ENCODE measurements around the gene PPM1J. TPM values are rescaled to one million over a fixed set of nuclear protein-coding genes. Genes with fewer than 3 reads are reported as not detected.

Gene PPM1J
- total and polyA plus RNA-seq, 2 of the 13 experiments (the other 11 are each of a cell fraction or from before 2014, with no cell fraction given): 0.07 to 0.22 TPM

GRCh38 chr1:112701227-112702066 lies 13.7 kb downstream of the PPM1J start (continued):
- no peak for TF ChIP-seq ZBTB33 (CRISPR knock-in tag; IDR thresholded peaks at IDR 0.05)
- TF ChIP-seq, protein P1, sequence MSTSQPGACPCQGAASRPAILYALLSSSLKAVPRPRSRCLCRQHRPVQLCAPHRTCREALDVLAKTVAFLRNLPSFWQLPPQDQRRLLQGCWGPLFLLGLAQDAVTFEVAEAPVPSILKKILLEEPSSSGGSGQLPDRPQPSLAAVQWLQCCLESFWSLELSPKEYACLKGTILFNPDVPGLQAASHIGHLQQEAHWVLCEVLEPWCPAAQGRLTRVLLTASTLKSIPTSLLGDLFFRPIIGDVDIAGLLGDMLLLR (CRISPR knock-in tag; IDR thresholded peaks at IDR 0.05): no peak
- TF ChIP-seq RCOR2 (CRISPR knock-in tag; IDR thresholded peaks at IDR 0.05): no peak
- TF ChIP-seq, protein P2, sequence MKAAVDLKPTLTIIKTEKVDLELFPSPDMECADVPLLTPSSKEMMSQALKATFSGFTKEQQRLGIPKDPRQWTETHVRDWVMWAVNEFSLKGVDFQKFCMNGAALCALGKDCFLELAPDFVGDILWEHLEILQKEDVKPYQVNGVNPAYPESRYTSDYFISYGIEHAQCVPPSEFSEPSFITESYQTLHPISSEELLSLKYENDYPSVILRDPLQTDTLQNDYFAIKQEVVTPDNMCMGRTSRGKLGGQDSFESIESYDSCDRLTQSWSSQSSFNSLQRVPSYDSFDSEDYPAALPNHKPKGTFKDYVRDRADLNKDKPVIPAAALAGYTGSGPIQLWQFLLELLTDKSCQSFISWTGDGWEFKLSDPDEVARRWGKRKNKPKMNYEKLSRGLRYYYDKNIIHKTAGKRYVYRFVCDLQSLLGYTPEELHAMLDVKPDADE (CRISPR knock-in tag; IDR thresholded peaks at IDR 0.05): no peak
- no peak for TF ChIP-seq ZNF234 (CRISPR knock-in tag; conservative IDR thresholded peaks at IDR 0.05)
- TF ChIP-seq, protein P3, sequence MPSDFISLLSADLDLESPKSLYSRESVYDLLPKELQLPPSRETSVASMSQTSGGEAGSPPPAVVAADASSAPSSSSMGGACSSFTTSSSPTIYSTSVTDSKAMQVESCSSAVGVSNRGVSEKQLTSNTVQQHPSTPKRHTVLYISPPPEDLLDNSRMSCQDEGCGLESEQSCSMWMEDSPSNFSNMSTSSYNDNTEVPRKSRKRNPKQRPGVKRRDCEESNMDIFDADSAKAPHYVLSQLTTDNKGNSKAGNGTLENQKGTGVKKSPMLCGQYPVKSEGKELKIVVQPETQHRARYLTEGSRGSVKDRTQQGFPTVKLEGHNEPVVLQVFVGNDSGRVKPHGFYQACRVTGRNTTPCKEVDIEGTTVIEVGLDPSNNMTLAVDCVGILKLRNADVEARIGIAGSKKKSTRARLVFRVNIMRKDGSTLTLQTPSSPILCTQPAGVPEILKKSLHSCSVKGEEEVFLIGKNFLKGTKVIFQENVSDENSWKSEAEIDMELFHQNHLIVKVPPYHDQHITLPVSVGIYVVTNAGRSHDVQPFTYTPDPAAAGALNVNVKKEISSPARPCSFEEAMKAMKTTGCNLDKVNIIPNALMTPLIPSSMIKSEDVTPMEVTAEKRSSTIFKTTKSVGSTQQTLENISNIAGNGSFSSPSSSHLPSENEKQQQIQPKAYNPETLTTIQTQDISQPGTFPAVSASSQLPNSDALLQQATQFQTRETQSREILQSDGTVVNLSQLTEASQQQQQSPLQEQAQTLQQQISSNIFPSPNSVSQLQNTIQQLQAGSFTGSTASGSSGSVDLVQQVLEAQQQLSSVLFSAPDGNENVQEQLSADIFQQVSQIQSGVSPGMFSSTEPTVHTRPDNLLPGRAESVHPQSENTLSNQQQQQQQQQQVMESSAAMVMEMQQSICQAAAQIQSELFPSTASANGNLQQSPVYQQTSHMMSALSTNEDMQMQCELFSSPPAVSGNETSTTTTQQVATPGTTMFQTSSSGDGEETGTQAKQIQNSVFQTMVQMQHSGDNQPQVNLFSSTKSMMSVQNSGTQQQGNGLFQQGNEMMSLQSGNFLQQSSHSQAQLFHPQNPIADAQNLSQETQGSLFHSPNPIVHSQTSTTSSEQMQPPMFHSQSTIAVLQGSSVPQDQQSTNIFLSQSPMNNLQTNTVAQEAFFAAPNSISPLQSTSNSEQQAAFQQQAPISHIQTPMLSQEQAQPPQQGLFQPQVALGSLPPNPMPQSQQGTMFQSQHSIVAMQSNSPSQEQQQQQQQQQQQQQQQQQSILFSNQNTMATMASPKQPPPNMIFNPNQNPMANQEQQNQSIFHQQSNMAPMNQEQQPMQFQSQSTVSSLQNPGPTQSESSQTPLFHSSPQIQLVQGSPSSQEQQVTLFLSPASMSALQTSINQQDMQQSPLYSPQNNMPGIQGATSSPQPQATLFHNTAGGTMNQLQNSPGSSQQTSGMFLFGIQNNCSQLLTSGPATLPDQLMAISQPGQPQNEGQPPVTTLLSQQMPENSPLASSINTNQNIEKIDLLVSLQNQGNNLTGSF (CRISPR knock-in tag; IDR thresholded peaks at IDR 0.05): no peak
- no peak for TF ChIP-seq ZNF543 (CRISPR knock-in tag; IDR thresholded peaks at IDR 0.05)
- no peak for TF ChIP-seq ZNF24 (IDR thresholded peaks at IDR 0.05)
- TF ChIP-seq KIAA2018 (CRISPR knock-in tag; IDR thresholded peaks at IDR 0.05; ENCODE audit: borderline replicate concordance): no peak

All from HepG2 (cell line).